ENCODE measurements around the gene ATP1A1.

Gene ATP1A1

GRCh38 chr1:116392717-116393404 lies 19.8 kb downstream of the ATP1A1 start:
- DNase-seq: no peak

DNA sequence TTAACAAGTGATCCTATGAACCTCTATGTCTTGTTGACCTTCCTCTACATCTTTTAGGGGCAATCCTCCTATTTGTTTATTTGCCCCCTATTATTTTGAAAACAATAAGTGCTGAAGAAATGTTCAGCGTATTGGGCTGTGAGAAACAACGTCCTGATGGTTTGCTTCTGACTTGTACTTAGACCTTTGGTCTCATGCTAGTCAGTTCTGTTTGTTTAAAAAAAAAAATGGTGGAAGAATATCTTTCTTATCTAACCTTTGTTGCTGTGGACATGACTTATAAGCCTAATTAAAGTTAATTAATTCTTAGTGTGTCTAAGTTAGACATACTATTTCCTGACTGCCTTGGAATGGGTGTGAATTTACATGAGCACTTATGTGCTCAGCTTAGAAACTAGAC lies 20.7 kb downstream of the ATP1A1 start:
- no peak for DNase-seq

DNA sequence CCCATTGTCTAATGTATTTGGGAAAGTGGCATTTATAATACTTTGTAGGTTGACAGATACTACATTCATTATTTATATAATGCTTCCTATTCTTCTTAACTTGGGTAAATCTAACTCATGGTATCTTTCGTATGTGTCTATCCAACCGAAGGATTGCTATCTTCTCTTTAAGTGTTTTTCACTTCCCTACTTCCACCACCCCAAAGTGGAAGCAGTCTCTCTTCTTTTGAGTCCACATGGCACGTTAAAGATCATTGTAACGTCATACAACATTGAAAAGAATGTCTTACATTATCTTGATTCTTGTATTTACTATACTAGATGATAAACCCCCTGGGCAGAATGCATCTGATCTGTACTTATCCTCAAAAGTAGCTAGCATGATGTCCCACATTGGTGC lies 21.2 kb downstream of the ATP1A1 start:
- no peak for DNase-seq

GRCh38 chr1:116396769-116397168 lies 23.7 kb downstream of the ATP1A1 start:
- no peak for DNase-seq

- no peak for DNase-seq
Measured at GRCh38 chr1:116397728-116398127, 24.7 kb downstream of the ATP1A1 start.

GRCh38 chr1:116400780-116401179 lies 27.7 kb downstream of the ATP1A1 start:
- DNase-seq: no peak

GRCh38 chr1:116401646-116402176 lies 28.7 kb downstream of the ATP1A1 start:
- no peak for DNase-seq

DNA sequence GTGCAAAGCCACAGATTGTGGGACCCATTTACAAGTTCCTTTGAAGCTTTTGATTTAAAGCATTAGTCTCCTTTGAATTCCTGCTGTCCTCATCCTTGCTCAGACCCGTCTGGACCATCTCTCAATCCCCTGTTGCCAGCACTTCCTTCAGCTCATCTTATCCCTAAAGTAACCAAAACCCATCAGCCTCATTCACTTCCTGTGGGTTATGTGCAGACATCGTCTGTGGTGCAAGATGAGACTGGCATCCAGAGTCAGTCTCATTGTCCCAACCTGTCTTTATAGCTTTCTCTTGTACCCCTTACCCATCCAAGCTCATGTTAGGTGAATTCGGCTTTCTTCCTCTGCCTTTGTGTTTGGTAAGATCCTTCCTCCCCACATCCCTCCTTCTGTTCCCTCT lies 29.3 kb downstream of the ATP1A1 start:
- no peak for DNase-seq

DNA sequence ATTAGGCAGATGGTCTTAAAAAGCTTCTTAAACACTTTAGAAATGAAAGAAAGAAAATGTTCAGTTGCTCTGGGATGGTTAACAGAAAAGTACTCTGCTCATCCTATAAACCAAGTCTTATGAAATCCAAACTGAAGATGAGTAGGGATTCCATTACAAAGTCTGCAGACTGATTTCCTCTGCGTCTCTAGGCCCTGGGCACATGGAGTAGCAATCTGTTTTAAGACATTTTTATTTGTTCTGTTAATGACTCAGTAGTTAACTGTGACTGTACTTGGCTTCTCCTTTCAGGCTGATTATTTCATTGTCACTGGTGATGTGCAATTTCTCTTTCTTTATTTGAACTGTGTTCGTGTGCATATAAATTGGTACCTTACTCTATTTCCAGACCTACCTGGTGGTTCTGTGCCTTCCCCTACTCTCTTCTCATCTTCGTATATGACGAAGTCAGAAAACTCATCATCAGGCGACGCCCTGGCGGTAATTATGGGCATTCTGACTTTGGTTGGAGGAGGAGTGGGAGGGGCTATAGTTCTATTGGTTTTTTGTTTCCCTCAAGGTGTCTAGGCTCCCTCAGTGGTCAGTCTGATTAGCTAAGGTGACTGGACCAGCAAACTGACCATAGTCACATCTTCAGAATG lies 30.6 kb downstream of the ATP1A1 start:
- DNase-seq: no peak

- no peak for DNase-seq
Measured at GRCh38 chr1:116404699-116405098, 31.7 kb downstream of the ATP1A1 start.

GRCh38 chr1:116405241-116406135 lies 32.4 kb downstream of the ATP1A1 start:
- no peak for DNase-seq

DNA sequence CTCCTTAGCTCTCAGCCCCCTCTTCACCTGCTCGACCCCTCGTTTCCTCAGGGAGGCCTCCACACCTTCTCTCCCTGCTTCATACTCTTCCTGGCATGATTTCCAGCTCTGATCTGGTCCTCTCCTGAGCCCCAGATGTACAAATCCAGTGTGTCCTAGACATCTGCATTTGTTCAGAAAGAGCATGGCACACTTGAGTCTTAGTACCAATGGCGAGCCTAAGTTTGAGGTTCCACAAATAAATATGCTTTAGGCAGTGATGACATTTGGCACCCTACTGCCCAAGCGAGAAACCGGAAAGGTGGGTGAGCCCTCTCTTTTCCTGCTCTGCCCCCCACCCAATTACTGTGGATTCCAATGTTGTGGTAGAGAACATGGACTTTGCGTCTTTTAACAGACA lies 34.0 kb downstream of the ATP1A1 start:
- DNase-seq: no peak

- no peak for DNase-seq
Measured at GRCh38 chr1:116408193-116408592, 35.1 kb downstream of the ATP1A1 start.

DNA sequence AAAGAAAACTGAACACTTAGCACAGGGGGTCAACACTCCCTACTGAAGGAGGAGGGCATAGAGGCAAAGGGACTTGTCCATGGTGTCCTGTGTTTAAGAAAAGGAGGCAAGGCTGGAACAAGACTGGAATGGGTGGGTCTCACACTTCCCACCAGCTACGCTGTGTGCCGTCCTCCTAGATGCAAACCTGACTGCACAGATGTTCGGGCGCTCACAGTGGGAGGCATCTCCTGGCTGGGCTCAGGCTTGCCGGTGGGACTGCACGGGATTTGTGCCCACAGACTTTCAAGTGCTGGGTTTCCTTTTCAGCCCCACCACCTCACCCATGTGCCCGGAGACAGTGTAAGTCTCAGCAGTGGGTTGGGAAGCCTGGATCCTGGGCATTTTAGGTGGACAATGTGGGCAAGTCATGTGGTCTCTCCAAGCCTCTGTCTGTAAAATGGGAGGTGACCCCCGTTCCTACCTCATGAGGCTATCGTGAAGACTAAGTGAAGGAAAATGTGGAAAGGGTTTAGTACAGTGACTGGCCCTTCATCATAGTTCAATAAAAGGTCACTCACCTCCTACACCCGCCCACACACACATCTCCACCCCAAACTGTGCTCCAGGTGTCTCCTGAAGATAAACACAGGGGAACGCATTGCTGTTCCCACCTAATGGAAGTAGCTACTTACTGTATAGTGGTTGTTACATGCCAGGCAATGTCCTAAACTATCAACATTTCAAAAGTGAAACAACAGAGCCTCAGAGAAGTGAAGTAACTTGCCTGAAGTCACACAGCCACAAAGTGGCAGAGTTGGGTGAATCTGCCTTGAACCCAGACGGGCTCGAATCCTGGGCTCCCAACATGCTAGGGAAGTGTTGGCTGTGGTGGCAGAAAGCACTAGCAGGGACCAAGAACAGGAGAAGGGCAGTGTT lies 36.0 kb downstream of the ATP1A1 start:
- DNase-seq: no peak

- no peak for DNase-seq
Measured at GRCh38 chr1:116409751-116410191, 36.7 kb downstream of the ATP1A1 start.

DNA sequence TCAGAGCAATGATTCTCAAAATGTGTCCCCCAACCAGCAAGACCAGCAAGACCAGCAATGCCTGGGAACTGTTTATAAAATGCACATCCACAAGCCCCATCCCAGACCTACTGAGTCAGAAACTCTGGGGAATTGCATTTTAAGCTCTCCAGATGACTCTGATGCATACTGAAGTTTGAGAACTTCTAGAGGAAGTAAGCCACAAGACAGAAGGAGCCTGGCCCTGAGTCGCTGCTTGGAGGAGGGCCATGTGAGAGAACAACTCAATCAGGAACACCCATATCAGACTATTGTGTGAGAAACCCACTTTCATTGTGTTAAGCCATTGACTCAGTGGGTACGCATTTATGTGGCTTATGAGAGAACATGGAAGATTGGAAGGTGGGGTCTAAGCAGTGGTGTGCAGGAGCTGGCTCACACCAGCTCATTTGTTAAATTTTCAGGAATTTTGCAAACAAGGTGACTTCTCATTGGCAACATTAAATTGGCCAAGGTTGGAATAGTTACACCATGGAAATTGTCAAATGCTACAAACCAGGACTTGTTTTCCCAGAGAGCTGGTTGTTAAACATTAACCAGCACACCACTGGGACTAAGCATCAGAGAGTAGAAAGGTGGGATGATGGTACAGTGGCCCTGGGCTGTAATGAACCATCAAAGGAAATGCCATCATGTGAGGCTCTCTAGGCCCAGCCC lies 38.9 kb downstream of the ATP1A1 start:
- no peak for DNase-seq

GRCh38 chr1:116412480-116412798 lies 39.4 kb downstream of the ATP1A1 start:
- DNase-seq: no peak

- DNase-seq: no peak
Measured at GRCh38 chr1:116412898-116413297, 39.9 kb downstream of the ATP1A1 start.

- DNase-seq: no peak
Measured at GRCh38 chr1:116413414-116413813, 40.4 kb downstream of the ATP1A1 start.

GRCh38 chr1:116414364-116414763 lies 41.3 kb downstream of the ATP1A1 start:
- no peak for DNase-seq

DNA sequence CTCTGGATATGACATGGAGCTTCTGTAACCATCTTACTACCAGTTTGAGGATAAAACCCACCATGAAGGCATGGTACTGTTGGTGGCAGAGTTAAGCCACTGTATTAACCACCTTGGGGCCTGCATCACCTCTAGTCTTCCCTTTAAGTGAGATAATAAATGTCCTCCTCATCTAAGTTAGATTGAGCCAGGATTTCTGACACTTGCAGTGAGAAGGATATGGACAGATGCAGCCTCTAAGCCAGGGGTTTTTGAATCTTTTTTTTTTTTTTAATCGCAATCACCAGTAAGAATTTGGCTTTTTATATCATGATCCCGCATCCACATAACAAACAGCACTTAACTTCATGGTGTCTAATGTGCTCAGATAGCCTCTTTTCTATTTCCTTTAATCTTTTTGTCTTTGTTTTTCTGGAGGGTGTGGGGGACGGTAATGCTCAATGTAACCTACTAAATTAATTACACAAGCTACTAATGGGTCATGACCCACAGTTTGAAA lies 42.2 kb downstream of the ATP1A1 start:
- no peak for DNase-seq
